ELR (cell line): ENCODE results near the gene PRDM11.
A peak's percentile ranks its signal among the peaks of the same experiment; 100 is the strongest.
"Not testable (repeated sequence)": the region's sequence is repeated elsewhere in the genome, so short reads cannot be mapped to it uniquely, and the experiment has no call there.

Source experiments
- DNase-seq: peaks from one replicate; pipeline ENCODE4 v3.0.0-alpha.2; 2015; ENCODE audit warnings: low read depth

Gene PRDM11

GRCh38 chr11:45146072-45147016, at the start of gene PRDM11:
Gene PRDM11 (plus strand): TSS chr11:45146639. CDS start chr11:45181767, 35,128 bp downstream.
- peak; percentile 79 for DNase-seq

GRCh38 chr11:45097721-45098493, 48.5 kb upstream of the PRDM11 start:
- peak; percentile 24 for DNase-seq

- DNase-seq, result no peak
These were observed 47.5 kb upstream of the PRDM11 start for GRCh38 chr11:45098929-45099328.

- peak; percentile 14 for DNase-seq
These were observed 46.1 kb upstream of the PRDM11 start for GRCh38 chr11:45100339-45100738.

- no peak for DNase-seq
These were observed 44.1 kb upstream of the PRDM11 start for GRCh38 chr11:45102361-45102809.

- DNase-seq, result peak; percentile 70
These were observed 43.4 kb upstream of the PRDM11 start for GRCh38 chr11:45102810-45103621.

GRCh38 chr11:45104006-45104789, 42.2 kb upstream of the PRDM11 start:
- no peak for DNase-seq

GRCh38 chr11:45104790-45105084, 41.7 kb upstream of the PRDM11 start:
- DNase-seq, result no peak

GRCh38 chr11:45105233-45105983, 41.0 kb upstream of the PRDM11 start:
- DNase-seq, result peak; percentile 64

GRCh38 chr11:45105984-45106375, 40.5 kb upstream of the PRDM11 start:
- no peak for DNase-seq

- no peak for DNase-seq
These were observed 40.0 kb upstream of the PRDM11 start for GRCh38 chr11:45106440-45106839.

GRCh38 chr11:45107029-45107428, 39.4 kb upstream of the PRDM11 start:
- no peak for DNase-seq

GRCh38 chr11:45108070-45109064, 38.1 kb upstream of the PRDM11 start:
- DNase-seq, result no peak

GRCh38 chr11:45109400-45109799, 37.0 kb upstream of the PRDM11 start:
- DNase-seq, result no peak

GRCh38 chr11:45110562-45110961, 35.9 kb upstream of the PRDM11 start:
- peak; percentile 67 for DNase-seq

- DNase-seq, result no peak
These were observed 32.6 kb upstream of the PRDM11 start for GRCh38 chr11:45113807-45114206.

GRCh38 chr11:45127836-45128235, 18.6 kb upstream of the PRDM11 start:
- not testable (repeated sequence) for DNase-seq

GRCh38 chr11:45133878-45134277, 12.6 kb upstream of the PRDM11 start:
- DNase-seq, result no peak

- DNase-seq, result no peak
These were observed 5.3 kb upstream of the PRDM11 start for GRCh38 chr11:45141171-45141570.
